ENCODE data around the gene ERO1A. TPM values are rescaled to one million over a fixed set of nuclear protein-coding genes. Genes with fewer than 3 reads are reported as not detected.

The ERO1A gene
- total RNA-seq, 1 experiment from 2014 or later: 83.6 TPM

- ChIA-PET POLR2A (ENCODE audit: unreplicated experiment) (interaction anchor here (0.5 to 0.6 kb wide), 2 partner anchors 21 to 626 kb away, joined by 3 to 5 read pairs; no protein-coding TSS in a partner anchor), CTCF (no interaction called here)
- H3K9me3 ChIP-seq (ENCODE audit: insufficient read depth, low read depth): no peaks in the 10 kb centered on the region
- H2AFZ ChIP-seq: peak overlapping the region; percentile 85
- intact Hi-C loops (cut with micrococcal nuclease; ENCODE audit: unreplicated experiment): no loop called here
- no peaks in the 10 kb centered on the region for H3K9me2 ChIP-seq (ENCODE audit: insufficient read depth)
- H3F3A ChIP-seq (ENCODE audit: insufficient read depth, low read depth): peaks cover 20% of the 10 kb centered on the region
- peak overlapping the region; percentile 96 for H3K4me2 ChIP-seq
- H3K36me3 ChIP-seq (ENCODE audit: low read depth): peaks cover 26% of the 10 kb centered on the region
- 0 out of 2 replicates have a peak, but pooled peaks cover 15% of the 10 kb centered on the region for H4K20me1 ChIP-seq (ENCODE audit: insufficient read depth)
- H3K79me2 ChIP-seq (ENCODE audit: low read depth): peaks cover 43% of the 10 kb centered on the region
- TF ChIP-seq EZH2 (IDR thresholded peaks at IDR 0.05; ENCODE audit: low read depth): no peak
- H3K4me1 ChIP-seq (replicated peaks; ENCODE audit: insufficient read depth): peaks cover 43% of the 10 kb centered on the region
- peak overlapping the region; percentile 74 for H3K4me3 ChIP-seq
- peak overlapping the region; percentile 84 for H3K27ac ChIP-seq
- no peak for DNase-seq
- no peaks in the 10 kb centered on the region for H3K27me3 ChIP-seq (ENCODE audit: insufficient read depth, low read depth)
- BruUV-seq (replicated peaks): TSS peak; percentile 95
Observed at GRCh38 chr14:52706286-52706685, 10.9 kb upstream of the ERO1A start.

DNA sequence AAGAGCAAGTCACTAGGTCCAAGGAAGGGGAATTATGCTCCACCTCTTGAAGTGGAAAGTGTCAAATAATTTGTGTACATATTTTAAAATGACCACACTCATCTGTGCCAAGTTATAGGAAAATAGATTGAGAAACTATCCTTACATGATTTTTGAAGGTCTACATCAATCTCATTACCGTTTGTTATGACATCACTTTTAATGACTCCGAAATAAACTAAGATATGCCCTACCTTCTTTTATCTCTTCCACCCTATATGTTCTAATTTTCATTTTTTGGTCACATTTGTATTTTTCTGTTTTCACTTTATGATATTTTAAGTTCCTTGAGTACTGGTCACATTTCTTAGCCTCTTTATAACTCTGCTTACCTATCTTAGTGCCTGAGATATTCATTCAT lies 8.3 kb upstream of the ERO1A start:
- TF ChIP-seq CTCF (conservative IDR thresholded peaks at IDR 0.05) (no peak), EZH2 (IDR thresholded peaks at IDR 0.05; ENCODE audit: low read depth) (no peak)
- no peak for DNase-seq
- peaks cover 39% of the 10 kb centered on the region for H3F3A ChIP-seq (ENCODE audit: insufficient read depth, low read depth)
- H3K4me3 ChIP-seq: no peak overlapping the region
- peak overlapping the region; percentile 21 for H3K4me2 ChIP-seq
- H4K20me1 ChIP-seq (ENCODE audit: insufficient read depth): 0 out of 2 replicates have a peak, but pooled peaks cover 6% of the 10 kb centered on the region
- H3K27me3 ChIP-seq (ENCODE audit: insufficient read depth, low read depth): no peaks in the 10 kb centered on the region
- H3K27ac ChIP-seq: peak overlapping the region; percentile 65
- POLR2A ChIA-PET (ENCODE audit: unreplicated experiment): no interaction called here
- H2AFZ ChIP-seq: no peak overlapping the region
- H3K4me1 ChIP-seq (replicated peaks; ENCODE audit: insufficient read depth): peaks cover 61% of the 10 kb centered on the region
- H3K36me3 ChIP-seq (ENCODE audit: low read depth): peaks cover 2% of the 10 kb centered on the region
- H3K79me2 ChIP-seq (ENCODE audit: low read depth): peaks cover 16% of the 10 kb centered on the region
- BruUV-seq (replicated peaks): no TSS peak
- H3K9me2 ChIP-seq (ENCODE audit: insufficient read depth): no peaks in the 10 kb centered on the region
- H3K9me3 ChIP-seq (ENCODE audit: insufficient read depth, low read depth): no peaks in the 10 kb centered on the region
- CTCF ChIA-PET: no interaction called here
- intact Hi-C loops (cut with micrococcal nuclease; ENCODE audit: unreplicated experiment): no loop called here

- Histone ChIP-seq H3K4me2 (peak overlapping the region; percentile 21), H3K9me3 (ENCODE audit: insufficient read depth, low read depth) (no peaks in the 10 kb centered on the region), H3K27me3 (ENCODE audit: insufficient read depth, low read depth) (no peaks in the 10 kb centered on the region), H4K20me1 (ENCODE audit: insufficient read depth) (0 out of 2 replicates have a peak, but pooled peaks cover 5% of the 10 kb centered on the region), H3K9me2 (ENCODE audit: insufficient read depth) (no peaks in the 10 kb centered on the region), H2AFZ (no peak overlapping the region), H3F3A (ENCODE audit: insufficient read depth, low read depth) (peaks cover 39% of the 10 kb centered on the region), H3K27ac (peak overlapping the region; percentile 65), H3K4me3 (no peak overlapping the region), H3K36me3 (ENCODE audit: low read depth) (no peaks in the 10 kb centered on the region), H3K4me1 (replicated peaks; ENCODE audit: insufficient read depth) (peaks cover 56% of the 10 kb centered on the region), H3K79me2 (ENCODE audit: low read depth) (peaks cover 12% of the 10 kb centered on the region)
- intact Hi-C loops (cut with micrococcal nuclease; ENCODE audit: unreplicated experiment): no loop called here
- TF ChIP-seq EZH2 (IDR thresholded peaks at IDR 0.05; ENCODE audit: low read depth): no peak
- TF ChIP-seq CTCF (conservative IDR thresholded peaks at IDR 0.05): no peak
- ChIA-PET CTCF (no interaction called here), POLR2A (ENCODE audit: unreplicated experiment) (no interaction called here)
- no TSS peak for BruUV-seq (replicated peaks)
- DNase-seq: peak; percentile 29 to 87
Observed at GRCh38 chr14:52703225-52703624, 7.9 kb upstream of the ERO1A start.

DNA sequence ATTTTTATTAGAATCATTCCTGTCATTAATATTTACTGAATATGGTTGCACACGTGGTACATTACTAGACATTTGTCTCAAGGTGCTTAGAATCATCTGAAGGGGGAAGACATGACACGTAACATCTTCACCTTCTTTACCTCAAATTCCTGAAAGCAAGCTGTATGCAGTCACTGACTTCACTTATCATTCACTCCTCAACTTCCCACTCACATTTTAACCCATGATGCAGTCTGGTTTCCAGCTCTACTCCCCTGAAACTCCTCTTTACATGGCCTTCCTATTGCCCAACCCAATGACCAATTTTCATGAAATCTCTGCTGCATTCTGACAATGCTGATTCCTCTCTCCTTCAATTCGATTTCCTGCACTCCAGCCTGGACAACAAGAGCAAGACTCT lies 5.9 kb upstream of the ERO1A start:
- Histone ChIP-seq H3K36me3 (ENCODE audit: low read depth) (no peaks in the 10 kb centered on the region), H3K27me3 (ENCODE audit: insufficient read depth, low read depth) (no peaks in the 10 kb centered on the region), H4K20me1 (ENCODE audit: insufficient read depth) (no peaks in the 10 kb centered on the region), H3K79me2 (ENCODE audit: low read depth) (no peaks in the 10 kb centered on the region), H3K9me3 (ENCODE audit: insufficient read depth, low read depth) (no peaks in the 10 kb centered on the region), H3K27ac (peak overlapping the region; percentile 98), H2AFZ (peak overlapping the region; percentile 42), H3K9me2 (ENCODE audit: insufficient read depth) (no peaks in the 10 kb centered on the region), H3K4me3 (peak overlapping the region; percentile 11; the same call in 1 of the 2 replicates), H3K4me2 (peak overlapping the region; percentile 72), H3F3A (ENCODE audit: insufficient read depth, low read depth) (peaks cover 41% of the 10 kb centered on the region), H3K4me1 (replicated peaks; ENCODE audit: insufficient read depth) (peaks cover 52% of the 10 kb centered on the region)
- no TSS peak for BruUV-seq (replicated peaks)
- no peak for TF ChIP-seq CTCF (conservative IDR thresholded peaks at IDR 0.05)
- TF ChIP-seq EZH2 (IDR thresholded peaks at IDR 0.05; ENCODE audit: low read depth): no peak
- intact Hi-C loops (cut with micrococcal nuclease; ENCODE audit: unreplicated experiment): loop anchor here (2.0 kb wide), 1 partner anchor 148 kb away; the partner anchor contains the start of genes GPR137C and TXNDC16
- CTCF ChIA-PET: no interaction called here
- POLR2A ChIA-PET (ENCODE audit: unreplicated experiment): interaction anchor here (0.6 to 0.7 kb wide), 2 partner anchors 202 to 421 kb away, joined by 4 to 5 read pairs; no protein-coding TSS in a partner anchor
- no peak for DNase-seq
